HG02840 (cell line): Measurements from ENCODE around the gene SHROOM3.

ENCODE experiments used
- ATAC-seq: cut with Tn5 transposase; IDR thresholded peaks from one replicate; pipeline ENCODE4 v1.9.1; 2021; ENCODE audit warnings: mild to moderate bottlenecking, moderate library complexity, moderate number of reproducible peaks; ENCODE audit not compliant: unreplicated experiment, low FRiP score

The SHROOM3 gene

GRCh38 chr4:76562836-76563453, 127.9 kb downstream of the SHROOM3 start:
- no peak for ATAC-seq

GRCh38 chr4:76563454-76564122, 128.6 kb downstream of the SHROOM3 start:
- ATAC-seq = no peak

GRCh38 chr4:76564123-76564915, 129.3 kb downstream of the SHROOM3 start:
- ATAC-seq = no peak

GRCh38 chr4:76568262-76568661, 133.2 kb downstream of the SHROOM3 start:
- no peak for ATAC-seq

GRCh38 chr4:76569225-76569624, 134.2 kb downstream of the SHROOM3 start:
- no peak for ATAC-seq

GRCh38 chr4:76569706-76570105, 134.7 kb downstream of the SHROOM3 start:
- no peak for ATAC-seq

GRCh38 chr4:76570141-76570973, 135.3 kb downstream of the SHROOM3 start:
- ATAC-seq = no peak

GRCh38 chr4:76571274-76571673, 136.2 kb downstream of the SHROOM3 start:
- ATAC-seq = no peak

GRCh38 chr4:76572224-76572623, 137.2 kb downstream of the SHROOM3 start:
- ATAC-seq = no peak

GRCh38 chr4:76576824-76577223, 141.8 kb downstream of the SHROOM3 start:
- no peak for ATAC-seq

- ATAC-seq = no peak
Measured at GRCh38 chr4:76578002-76578560, 143.1 kb downstream of the SHROOM3 start.

- no peak for ATAC-seq
Measured at GRCh38 chr4:76579596-76580375, 144.8 kb downstream of the SHROOM3 start.

GRCh38 chr4:76581077-76581962, 146.3 kb downstream of the SHROOM3 start:
- no peak for ATAC-seq

- no peak for ATAC-seq
Measured at GRCh38 chr4:76582074-76582816, 147.2 kb downstream of the SHROOM3 start.

- no peak for ATAC-seq
Measured at GRCh38 chr4:76582817-76583087, 147.7 kb downstream of the SHROOM3 start.

GRCh38 chr4:76584241-76585152, 149.5 kb downstream of the SHROOM3 start:
- ATAC-seq = no peak

GRCh38 chr4:76585272-76585671, 150.2 kb downstream of the SHROOM3 start:
- ATAC-seq = no peak
